ENCODE data around the gene EDEM2. TPM values are rescaled to one million over a fixed set of nuclear protein-coding genes. Genes with fewer than 3 reads are reported as not detected.

Gene EDEM2
- total RNA-seq, 2 donors from 2014 or later = 27.1 to 30.0 TPM

- Histone ChIP-seq H3K36me3 (peaks cover 0 to 14% of the 10 kb centered on the region in 2 donors), H3K27me3 (replicated peaks; ENCODE audit: insufficient read depth) (no peaks in the 10 kb centered on the region), H3K4me1 (replicated peaks) (no peaks in the 10 kb centered on the region), H3K9me3 (no peaks in the 10 kb centered on the region), H3K27ac (no peak overlapping the region), H3K4me3 (no peak overlapping the region)
- WGBS = 87% methylated on average over 5 of the region's 5 CpGs
- intact Hi-C loops (cut with DNase I) = no loop called here
- TF ChIP-seq POLR2A (IDR thresholded peaks at IDR 0.05) = no peak
- no peak for TF ChIP-seq POLR2AphosphoS5 (IDR thresholded peaks at IDR 0.05)
- no peak for TF ChIP-seq CTCF (IDR thresholded peaks at IDR 0.05)
- no peak for DNase-seq (ENCODE audit: low spot score)
These were observed 13.4 kb downstream of the EDEM2 start for GRCh38 chr20:35133735-35134134.

DNA sequence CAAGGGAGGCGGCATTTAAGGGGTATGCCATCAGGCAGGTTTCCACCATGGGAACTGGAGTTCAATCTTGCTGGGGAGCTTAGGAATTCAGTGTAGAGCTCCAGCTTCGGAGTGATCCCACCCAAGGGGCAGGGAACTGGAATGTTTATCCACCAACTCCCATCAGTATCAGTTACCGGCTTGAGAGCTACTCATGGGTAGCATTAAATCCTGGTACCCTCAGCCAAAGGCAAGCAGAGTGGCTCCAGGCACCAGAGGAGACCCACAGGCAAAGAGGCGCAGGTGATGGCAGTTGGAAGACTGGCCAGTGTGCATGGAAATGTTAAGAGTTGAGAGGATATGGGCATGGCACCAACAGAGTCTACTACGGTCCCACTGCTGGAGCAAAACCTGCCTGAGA lies 14.1 kb downstream of the EDEM2 start:
- no peak overlapping the region for H3K4me3 ChIP-seq
- WGBS = 91% methylated on average over 5 of the region's 5 CpGs
- no peaks in the 10 kb centered on the region for H3K27me3 ChIP-seq (replicated peaks; ENCODE audit: insufficient read depth)
- intact Hi-C loops (cut with DNase I) = no loop called here
- DNase-seq (ENCODE audit: low spot score) = no peak
- H3K9me3 ChIP-seq = no peaks in the 10 kb centered on the region
- peaks cover 0 to 14% of the 10 kb centered on the region in 2 donors for H3K36me3 ChIP-seq
- no peaks in the 10 kb centered on the region for H3K4me1 ChIP-seq (replicated peaks)
- no peak overlapping the region for H3K27ac ChIP-seq
- no peak for TF ChIP-seq POLR2A (IDR thresholded peaks at IDR 0.05)
- TF ChIP-seq POLR2AphosphoS5 (IDR thresholded peaks at IDR 0.05) = no peak
- TF ChIP-seq CTCF (IDR thresholded peaks at IDR 0.05) = no peak

GRCh38 chr20:35131934-35132333 lies 15.2 kb downstream of the EDEM2 start:
- H3K27me3 ChIP-seq (replicated peaks; ENCODE audit: insufficient read depth) = no peaks in the 10 kb centered on the region
- no peak overlapping the region for H3K27ac ChIP-seq
- intact Hi-C loops (cut with DNase I) = no loop called here
- WGBS = 77% methylated on average over 4 of the region's 4 CpGs
- H3K36me3 ChIP-seq = peaks cover 0 to 5% of the 10 kb centered on the region in 2 donors
- H3K4me3 ChIP-seq = no peak overlapping the region
- H3K4me1 ChIP-seq (replicated peaks) = no peaks in the 10 kb centered on the region
- no peak for TF ChIP-seq CTCF (IDR thresholded peaks at IDR 0.05)
- no peak for TF ChIP-seq POLR2A (IDR thresholded peaks at IDR 0.05)
- no peak for TF ChIP-seq POLR2AphosphoS5 (IDR thresholded peaks at IDR 0.05)
- H3K9me3 ChIP-seq = no peaks in the 10 kb centered on the region
- DNase-seq (ENCODE audit: low spot score) = no peak

DNA sequence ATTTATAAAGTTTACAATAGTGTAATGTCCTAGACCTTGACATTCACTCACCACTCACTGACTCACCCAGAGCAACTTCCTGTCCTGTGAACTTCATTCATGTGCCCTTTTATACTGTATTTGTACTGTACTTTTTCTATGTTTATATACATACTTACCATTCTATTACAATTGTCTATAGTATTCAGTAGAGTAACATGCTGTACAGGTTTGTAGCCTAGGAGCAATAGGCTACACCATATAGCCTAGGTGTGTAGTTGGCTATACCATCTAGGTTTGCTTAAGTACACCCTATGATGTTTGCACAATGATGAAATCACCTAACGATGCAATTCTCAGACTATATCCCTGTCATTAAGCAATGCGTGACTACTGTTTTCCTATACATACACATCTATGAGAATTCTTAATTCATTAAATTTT lies 17.5 kb downstream of the EDEM2 start:
- Histone ChIP-seq H3K9me3 (no peaks in the 10 kb centered on the region), H3K4me3 (no peak overlapping the region), H3K27me3 (replicated peaks; ENCODE audit: insufficient read depth) (no peaks in the 10 kb centered on the region), H3K4me1 (replicated peaks) (no peaks in the 10 kb centered on the region), H3K36me3 (peaks cover 0 to 5% of the 10 kb centered on the region in 2 donors), H3K27ac (no peak overlapping the region)
- intact Hi-C loops (cut with DNase I) = no loop called here
- TF ChIP-seq POLR2AphosphoS5 (IDR thresholded peaks at IDR 0.05) (no peak), CTCF (IDR thresholded peaks at IDR 0.05) (no peak), POLR2A (IDR thresholded peaks at IDR 0.05) (no peak)
- 74% methylated on average over 2 of the region's 2 CpGs for WGBS
- DNase-seq (ENCODE audit: low spot score) = no peak

DNA sequence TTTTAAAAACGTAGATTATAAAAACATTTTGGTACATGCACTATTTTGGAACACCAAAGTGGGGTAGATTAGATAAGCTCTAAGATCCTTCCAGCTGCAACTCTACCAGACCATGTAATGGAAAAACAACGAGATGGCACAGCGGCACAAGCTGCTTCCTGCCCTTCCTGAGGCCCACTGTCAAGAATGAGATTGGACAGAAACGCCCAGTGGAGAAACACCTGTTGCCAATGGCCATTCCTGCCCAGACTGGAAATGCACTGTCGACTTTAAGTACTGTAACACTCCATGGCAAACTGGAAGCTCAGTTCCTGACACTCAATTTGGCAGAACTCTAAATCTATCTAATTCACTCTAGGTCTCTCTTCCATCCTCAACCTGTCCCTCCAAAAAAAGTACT lies 21.4 kb downstream of the EDEM2 start:
- TF ChIP-seq POLR2AphosphoS5 (IDR thresholded peaks at IDR 0.05) (no peak), POLR2A (IDR thresholded peaks at IDR 0.05) (no peak), CTCF (IDR thresholded peaks at IDR 0.05) (no peak)
- Histone ChIP-seq H3K27ac (no peak overlapping the region), H3K27me3 (replicated peaks; ENCODE audit: insufficient read depth) (no peaks in the 10 kb centered on the region), H3K4me3 (no peak overlapping the region), H3K9me3 (no peaks in the 10 kb centered on the region), H3K36me3 (peaks cover 5 to 11% of the 10 kb centered on the region in 2 donors), H3K4me1 (replicated peaks) (no peaks in the 10 kb centered on the region)
- no peak for DNase-seq (ENCODE audit: low spot score)
- WGBS = 91% methylated on average over 5 of the region's 5 CpGs
- intact Hi-C loops (cut with DNase I) = no loop called here

All from prostate gland (tissue), 2 donors.